Mammary epithelial cell (primary cell): ENCODE measurements around the gene SLC32A1.

Experiments used
- CTCF ChIP-seq, 2 donors: IDR thresholded peaks in 1 of 2; conservative IDR thresholded peaks in 1 of 2; 2 replicates each; pipeline ENCODE4 v1.5.1; 2011 to 2012; ENCODE audit warnings: inconsistent platforms in 2 of 2, low read length in 2 of 2, mild to moderate bottlenecking in 2 of 2, control low read depth in 1 of 2, low read depth in 1 of 2; ENCODE audit not compliant: insufficient read depth in 1 of 2; ENCODE audit errors: extremely low read depth in 1 of 2
- EZH2 ChIP-seq: IDR thresholded peaks from 2 replicates; pipeline ENCODE4 v1.6.1; 2012; ENCODE audit warnings: low read length, inconsistent platforms, borderline replicate concordance

- no peak for TF ChIP-seq CTCF (conservative IDR thresholded peaks at IDR 0.05 in 1 of 2, IDR thresholded peaks at IDR 0.05 in 1 of 2; ENCODE audit: extremely low read depth in 1 of 2, insufficient read depth in 1 of 2, low read depth in 1 of 2, low read length in 2 of 2)
- TF ChIP-seq EZH2 = no peak
Measured at GRCh38 chr20:38737887-38738286, 13.6 kb downstream of the SLC32A1 start.
